Activated CD4-positive, alpha-beta T cell treated with anti-CD3 and anti-CD28 coated beads for 1 hour (primary cell): ENCODE measurements around the gene PPP1R14B.
A peak's percentile ranks its signal among the peaks of the same experiment; 100 is the strongest.

Source experiments
- DNase-seq: peaks from one replicate; pipeline ENCODE4 v3.0.0-alpha.2; 2020

The PPP1R14B gene

DNA sequence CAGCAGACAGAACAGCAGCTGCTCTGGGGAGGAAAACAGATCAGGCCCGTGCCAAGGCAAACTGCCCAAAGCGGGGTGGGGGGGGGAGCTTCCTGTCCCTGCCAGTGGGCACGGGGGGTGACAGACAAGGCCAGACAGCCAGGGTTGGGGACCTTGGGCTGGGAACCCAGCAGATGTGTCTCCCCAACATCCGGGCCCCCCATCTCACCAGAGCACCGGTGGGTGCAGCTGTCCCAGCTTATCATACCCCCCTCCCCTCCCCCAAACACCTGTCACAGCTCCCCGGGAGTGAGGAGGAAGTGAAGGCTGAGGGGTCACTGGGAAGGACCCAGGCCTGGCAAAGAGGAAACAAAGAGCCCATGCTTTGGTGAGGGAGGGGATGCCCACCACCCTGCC is 1.3 kb downstream of the PPP1R14B start:
- DNase-seq = peak; percentile 19

DNA sequence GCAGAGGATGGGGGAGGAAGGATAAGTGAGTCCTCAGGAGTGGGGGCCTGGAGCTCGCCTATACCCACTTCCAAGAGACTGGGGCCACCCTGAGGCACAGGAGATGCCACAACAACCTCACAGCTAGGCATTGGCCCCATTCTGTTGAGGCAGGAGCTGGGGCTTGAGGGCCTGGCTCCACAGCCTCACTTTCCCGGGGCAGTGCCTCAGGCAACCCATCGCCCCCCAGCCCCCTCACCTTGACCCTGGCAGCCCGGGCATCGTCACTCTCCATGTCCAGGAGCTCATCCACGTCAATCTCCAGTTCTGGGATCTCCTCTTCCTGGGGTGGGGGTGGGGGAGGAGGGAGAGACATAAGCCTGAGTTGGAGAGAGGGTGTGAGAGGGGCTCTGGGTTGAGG is 1.8 kb downstream of the PPP1R14B start:
- no peak for DNase-seq

- no peak for DNase-seq
Measured at GRCh38 chr11:64244107-64244506, 2.6 kb downstream of the PPP1R14B start.

- DNase-seq = no peak
Measured at GRCh38 chr11:64243236-64243854, 3.4 kb downstream of the PPP1R14B start.

GRCh38 chr11:64241491-64242374 is 5.0 kb downstream of the PPP1R14B start:
- DNase-seq = no peak

- peak; percentile 100 for DNase-seq
Measured at GRCh38 chr11:64241241-64241490, 5.6 kb downstream of the PPP1R14B start.

- DNase-seq = peak; percentile 98
Measured at GRCh38 chr11:64240435-64241240, 6.1 kb downstream of the PPP1R14B start, which contains the start of gene FKBP2. Gene FKBP2, plus strand, starts transcription at chr11:64241095. Its CDS starts 1,293 bp downstream, at chr11:64242388.

GRCh38 chr11:64239662-64240434 is 6.9 kb downstream of the PPP1R14B start:
- no peak for DNase-seq

DNA sequence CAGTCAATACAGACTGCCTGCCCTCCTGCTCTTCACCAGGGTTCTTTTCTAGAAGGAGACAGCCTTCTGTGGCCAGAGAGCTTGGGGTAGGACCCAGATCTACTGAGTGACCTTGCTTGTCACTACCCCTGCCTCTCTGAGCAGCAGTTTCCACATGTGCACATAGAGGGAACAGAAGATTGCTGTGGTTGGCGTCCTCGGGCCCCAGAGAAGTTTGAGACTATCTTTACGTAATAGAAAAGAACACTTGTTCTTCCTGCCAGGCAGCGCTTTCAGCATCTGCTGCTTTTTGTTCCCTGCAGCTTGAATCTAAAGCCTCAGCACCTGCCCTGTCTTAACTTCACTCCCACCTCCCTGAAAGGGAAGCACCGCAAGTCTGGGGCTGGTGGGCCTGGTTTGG is 7.7 kb downstream of the PPP1R14B start:
- no peak for DNase-seq

GRCh38 chr11:64238076-64238475 is 8.7 kb downstream of the PPP1R14B start:
- DNase-seq = no peak

DNA sequence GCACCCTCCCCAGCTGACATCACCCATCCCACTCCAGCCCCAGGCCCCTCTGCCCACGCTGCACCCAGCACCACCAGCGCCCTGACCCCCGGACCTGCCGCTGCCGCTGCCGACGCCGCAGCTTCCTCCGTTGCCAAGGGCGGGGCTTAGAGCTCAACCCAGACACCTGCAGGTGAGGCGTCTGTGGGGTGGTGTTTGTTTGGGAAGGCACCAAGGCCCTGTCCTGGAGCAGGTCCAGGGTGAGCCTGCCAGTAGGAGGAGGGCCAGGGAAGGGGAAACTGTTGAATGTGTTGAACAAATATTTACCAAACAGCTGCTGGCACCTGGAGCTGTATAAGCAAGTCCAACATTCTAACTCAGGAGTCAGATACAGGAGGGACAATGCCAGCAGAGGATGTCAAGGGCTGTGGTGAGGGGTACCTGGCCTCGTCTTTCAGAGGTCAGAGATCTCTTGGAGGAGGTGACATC is 9.2 kb downstream of the PPP1R14B start:
- DNase-seq = no peak

DNA sequence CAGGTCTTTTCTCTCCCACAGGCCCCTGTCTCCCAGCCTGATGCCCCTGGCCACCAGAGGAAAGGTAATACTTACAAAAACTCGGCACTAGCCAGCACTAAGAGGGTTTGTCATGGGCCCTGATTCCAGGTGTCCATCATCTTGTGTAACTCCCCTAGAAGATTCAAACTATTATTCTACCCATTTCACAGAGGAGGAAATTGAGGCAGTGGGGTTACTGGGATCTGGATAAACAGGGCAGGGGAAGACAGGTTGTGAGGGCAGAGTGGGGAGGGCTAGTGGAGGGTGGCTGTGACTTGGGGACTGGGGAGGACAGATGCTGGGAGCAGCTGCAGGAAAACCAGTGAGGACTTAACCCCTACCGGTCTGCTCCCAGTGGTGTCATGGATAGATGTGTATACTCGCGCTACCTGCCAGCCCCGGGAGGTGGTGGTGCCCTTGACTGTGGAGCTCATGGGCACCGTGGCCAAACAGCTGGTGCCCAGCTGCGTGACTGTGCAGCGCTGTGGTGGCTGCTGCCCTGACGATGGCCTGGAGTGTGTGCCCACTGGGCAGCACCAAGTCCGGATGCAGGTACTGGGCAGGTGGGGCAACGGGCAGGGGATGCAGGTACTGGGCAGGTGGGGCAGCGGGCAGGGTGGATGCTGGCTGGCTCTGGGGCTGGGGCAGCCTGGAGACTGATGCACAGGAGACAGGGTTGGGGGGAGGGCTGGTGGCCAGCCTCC is 11.1 kb downstream of the PPP1R14B start:
- DNase-seq = no peak

DNA sequence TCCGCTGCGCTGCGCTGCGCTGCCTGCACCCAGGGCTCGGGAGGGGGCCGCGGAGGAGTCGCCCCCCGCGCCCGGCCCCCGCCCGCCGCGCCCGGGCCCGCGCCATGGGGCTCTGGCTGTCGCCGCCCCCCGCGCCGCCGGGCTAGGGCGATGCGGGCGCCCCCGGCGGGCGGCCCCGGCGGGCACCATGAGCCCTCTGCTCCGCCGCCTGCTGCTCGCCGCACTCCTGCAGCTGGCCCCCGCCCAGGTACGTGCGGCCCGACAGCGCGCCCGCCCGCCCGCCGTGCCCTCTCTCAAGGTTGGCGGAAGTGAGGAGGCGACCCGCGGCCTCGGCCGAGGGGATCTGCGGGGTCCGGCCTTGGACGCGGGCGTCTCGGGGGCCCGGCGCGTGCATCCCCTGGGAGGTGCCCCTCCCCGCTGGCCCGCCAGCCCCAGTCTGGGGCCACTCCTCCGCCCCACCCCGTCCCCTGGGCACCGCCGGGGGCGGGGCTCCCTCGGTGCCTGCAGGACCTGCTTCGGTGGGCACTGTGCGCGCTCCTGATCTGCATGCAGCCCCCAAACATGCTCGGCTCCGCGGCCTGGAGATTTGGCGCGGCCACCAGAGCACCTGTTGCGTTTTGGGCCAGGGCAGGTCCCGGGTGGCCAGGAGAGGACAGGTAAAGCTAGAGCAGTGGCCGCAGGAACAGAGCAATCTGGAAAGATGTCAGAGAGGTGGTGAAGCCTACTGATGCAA is 11.9 kb downstream of the PPP1R14B start:
- peak; percentile 35 for DNase-seq

GRCh38 chr11:64233913-64234586 is 12.7 kb downstream of the PPP1R14B start, which contains the start of gene VEGFB:
Gene VEGFB, plus strand, starts transcription at chr11:64234584. Its CDS starts 250 bp downstream, at chr11:64234834.
- peak; percentile 64 for DNase-seq

- DNase-seq = no peak
Measured at GRCh38 chr11:64232967-64233315, 13.8 kb downstream of the PPP1R14B start.

GRCh38 chr11:64232182-64232966 is 14.4 kb downstream of the PPP1R14B start:
- no peak for DNase-seq

- DNase-seq = no peak
Measured at GRCh38 chr11:64231546-64231945, 15.2 kb downstream of the PPP1R14B start.

- DNase-seq = no peak
Measured at GRCh38 chr11:64230985-64231365, 15.8 kb downstream of the PPP1R14B start.

DNA sequence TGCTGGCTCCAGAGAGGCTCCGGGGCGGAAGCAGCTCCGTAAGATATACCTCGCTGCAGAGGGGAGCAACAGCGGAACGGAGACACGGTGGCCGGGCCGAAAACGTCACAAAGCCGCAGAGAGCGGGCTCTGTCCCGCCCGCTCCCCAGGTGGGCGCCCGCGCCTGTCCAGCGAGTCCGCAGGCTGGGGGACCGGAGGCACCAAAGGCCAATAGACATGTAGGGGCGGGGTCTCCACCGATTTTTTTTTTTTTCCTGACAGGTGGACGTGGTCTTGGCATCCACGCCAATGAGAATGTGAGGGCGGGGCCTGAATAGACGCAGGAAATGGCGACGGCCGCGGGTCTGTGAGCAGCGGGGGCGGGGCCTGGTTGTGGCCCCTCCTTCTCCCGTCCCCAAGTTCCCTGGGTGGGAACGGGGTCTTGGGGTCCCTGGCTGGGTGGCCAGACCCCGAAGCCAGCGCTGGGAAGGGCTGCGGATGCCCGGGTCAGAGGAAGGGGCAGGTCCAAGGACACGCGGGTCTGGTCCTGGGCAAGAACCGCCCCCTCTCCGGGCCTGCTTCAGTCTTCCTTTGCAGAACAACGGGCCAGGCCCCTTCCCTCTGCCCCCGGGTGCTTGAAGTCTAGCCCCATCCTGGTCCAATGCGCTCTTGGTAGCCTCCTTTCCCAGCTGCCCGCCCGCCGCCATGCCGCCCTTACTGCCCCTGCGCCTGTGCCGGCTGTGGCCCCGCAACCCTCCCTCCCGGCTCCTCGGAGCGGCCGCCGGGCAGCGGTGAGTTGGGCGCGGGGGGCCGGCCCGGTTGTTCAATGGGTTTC is 16.4 kb downstream of the PPP1R14B start, which contains the start of gene DNAJC4:
DNAJC4 (plus strand) TSS at position 378 of the 814 bp plus-strand sequence; CDS start at position 685, 307 bp downstream.
- peak; percentile 75 for DNase-seq
